Measurements from ENCODE around the gene RAE1. TPM values are rescaled to one million over a fixed set of nuclear protein-coding genes. Genes with fewer than 3 reads are reported as not detected.

Gene RAE1
- total and polyA plus RNA-seq, 2 donors: 22.3 to 39.1 TPM

DNA sequence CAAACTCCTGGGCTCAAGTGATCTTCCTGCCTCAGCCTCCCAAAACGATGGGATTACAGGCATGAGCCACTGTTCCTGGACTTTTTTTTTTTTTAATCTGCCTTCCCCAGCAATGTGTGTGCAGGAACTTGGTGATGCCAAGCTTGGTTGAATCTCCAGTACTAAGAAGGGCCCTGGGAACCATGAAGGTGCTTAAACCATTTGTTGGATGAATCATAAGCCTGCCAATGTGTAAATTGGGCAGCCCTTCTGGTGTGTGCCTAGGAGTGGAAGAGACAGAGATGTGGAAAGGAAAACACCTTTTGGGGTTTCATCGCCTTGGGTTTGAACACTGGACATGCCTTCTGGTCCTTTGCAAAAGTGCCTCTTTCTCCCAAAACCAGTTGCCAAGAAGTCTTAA lies 28.6 kb upstream of the RAE1 start:
- no peak overlapping the region for H3K4me3 ChIP-seq (ENCODE audit: low read length in 2 of 2)
- WGBS: 81% methylated on average over 2 of the region's 2 CpGs
- H3K4me1 ChIP-seq (ENCODE audit: control insufficient read depth in 2 of 2, insufficient read depth in 2 of 2, low read length in 2 of 2): peaks cover 6 to 27% of the 10 kb centered on the region in 2 donors
- no peak overlapping the region for H3K27ac ChIP-seq (ENCODE audit: low read depth in 1 of 2, low read length in 1 of 2)
- no peak for DNase-seq (ENCODE audit: low read depth in 6 of 9, low spot score in 9 of 9)
- H3K27me3 ChIP-seq (ENCODE audit: control insufficient read depth in 2 of 2, insufficient read depth in 1 of 2, low read length in 1 of 2): peaks cover 0 to 27% of the 10 kb centered on the region in 2 donors
- H3K9me3 ChIP-seq (ENCODE audit: control insufficient read depth in 2 of 2, insufficient read depth in 1 of 2, low read length in 1 of 2): no peaks in the 10 kb centered on the region
- H3K36me3 ChIP-seq (ENCODE audit: control insufficient read depth in 2 of 2, insufficient read depth in 2 of 2, low read length in 1 of 2): no peaks in the 10 kb centered on the region

DNA sequence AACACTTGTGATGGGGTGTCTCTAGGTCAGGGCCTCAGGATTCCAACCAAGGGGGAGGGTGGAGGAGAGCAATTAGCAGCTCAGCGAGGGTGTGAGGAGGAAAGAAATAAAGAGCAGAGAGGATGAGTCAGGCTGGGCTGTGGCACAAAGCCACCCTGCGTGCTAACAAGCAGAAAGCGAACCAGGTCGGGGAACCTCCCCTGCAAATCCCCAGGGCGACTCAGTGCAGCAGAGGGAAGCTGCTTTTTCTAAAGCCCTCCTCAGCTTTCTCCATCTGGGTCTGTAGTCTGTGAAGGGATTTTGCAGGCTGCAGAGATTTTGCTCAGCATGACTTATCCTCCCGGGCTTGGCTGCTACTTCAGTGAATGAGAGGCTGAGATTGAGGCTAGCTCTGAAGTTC lies 28.0 kb upstream of the RAE1 start:
- Histone ChIP-seq H3K36me3 (ENCODE audit: control insufficient read depth in 2 of 2, insufficient read depth in 2 of 2, low read length in 1 of 2) (no peaks in the 10 kb centered on the region), H3K27me3 (ENCODE audit: control insufficient read depth in 2 of 2, insufficient read depth in 1 of 2, low read length in 1 of 2) (peaks cover 0 to 31% of the 10 kb centered on the region in 2 donors), H3K4me3 (ENCODE audit: low read length in 2 of 2) (no peak overlapping the region), H3K4me1 (ENCODE audit: control insufficient read depth in 2 of 2, insufficient read depth in 2 of 2, low read length in 2 of 2) (peaks cover 6 to 26% of the 10 kb centered on the region in 2 donors), H3K9me3 (ENCODE audit: control insufficient read depth in 2 of 2, insufficient read depth in 1 of 2, low read length in 1 of 2) (no peaks in the 10 kb centered on the region), H3K27ac (ENCODE audit: low read depth in 1 of 2, low read length in 1 of 2) (no peak overlapping the region)
- no peak for DNase-seq (ENCODE audit: low read depth in 6 of 9, low spot score in 9 of 9)
- 25% methylated on average over 6 of the region's 6 CpGs for WGBS

DNA sequence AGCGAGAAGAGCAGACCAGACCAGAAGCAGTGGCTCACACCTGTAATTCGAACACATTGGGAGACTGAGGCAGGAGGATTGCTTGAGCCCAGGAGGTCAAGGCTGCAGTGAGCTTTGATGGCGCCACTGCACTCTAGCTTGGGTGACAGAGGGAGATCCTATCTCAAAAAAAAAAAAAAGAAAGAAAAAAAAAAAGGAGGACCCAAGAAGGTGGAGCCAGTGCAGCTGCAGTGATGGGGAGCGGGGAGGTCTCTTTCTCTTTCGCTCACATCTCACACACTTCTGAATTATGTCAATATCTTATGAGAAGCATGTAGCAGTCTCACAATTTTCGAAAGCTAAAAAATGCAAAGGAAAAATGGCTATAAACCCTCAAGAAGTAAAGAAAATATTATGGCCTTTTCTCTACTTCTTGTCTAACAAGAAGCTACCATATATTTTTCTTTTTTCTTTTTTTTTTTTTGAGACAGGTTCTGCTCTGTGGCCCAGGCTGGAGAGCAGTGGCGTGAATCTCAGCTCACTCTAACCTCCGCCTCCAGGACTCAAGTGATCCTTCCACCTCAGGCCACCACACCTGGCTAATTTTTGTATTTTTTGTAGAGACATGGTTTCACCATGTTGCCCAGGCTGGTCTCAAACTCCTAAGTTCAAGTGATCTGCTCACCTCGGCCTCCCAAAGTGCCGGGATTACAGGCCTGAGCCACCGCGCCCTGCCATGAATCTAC lies 25.3 kb upstream of the RAE1 start:
- Histone ChIP-seq H3K27ac (ENCODE audit: low read depth in 1 of 2, low read length in 1 of 2) (peak overlapping the region in 1 of 2 donors; percentile 74), H3K4me1 (ENCODE audit: control insufficient read depth in 2 of 2, insufficient read depth in 2 of 2, low read length in 2 of 2) (peaks cover 6 to 20% of the 10 kb centered on the region in 2 donors), H3K36me3 (ENCODE audit: control insufficient read depth in 2 of 2, insufficient read depth in 2 of 2, low read length in 1 of 2) (no peaks in the 10 kb centered on the region), H3K27me3 (ENCODE audit: control insufficient read depth in 2 of 2, insufficient read depth in 1 of 2, low read length in 1 of 2) (peaks cover 2 to 50% of the 10 kb centered on the region in 2 donors), H3K9me3 (ENCODE audit: control insufficient read depth in 2 of 2, insufficient read depth in 1 of 2, low read length in 1 of 2) (no peaks in the 10 kb centered on the region), H3K4me3 (ENCODE audit: low read length in 2 of 2) (no peak overlapping the region)
- peak in 2 of 9 donors; percentile 38 to 50 for DNase-seq (ENCODE audit: low read depth in 6 of 9, low spot score in 9 of 9)
- WGBS: 79% methylated on average over 12 of the region's 12 CpGs

DNA sequence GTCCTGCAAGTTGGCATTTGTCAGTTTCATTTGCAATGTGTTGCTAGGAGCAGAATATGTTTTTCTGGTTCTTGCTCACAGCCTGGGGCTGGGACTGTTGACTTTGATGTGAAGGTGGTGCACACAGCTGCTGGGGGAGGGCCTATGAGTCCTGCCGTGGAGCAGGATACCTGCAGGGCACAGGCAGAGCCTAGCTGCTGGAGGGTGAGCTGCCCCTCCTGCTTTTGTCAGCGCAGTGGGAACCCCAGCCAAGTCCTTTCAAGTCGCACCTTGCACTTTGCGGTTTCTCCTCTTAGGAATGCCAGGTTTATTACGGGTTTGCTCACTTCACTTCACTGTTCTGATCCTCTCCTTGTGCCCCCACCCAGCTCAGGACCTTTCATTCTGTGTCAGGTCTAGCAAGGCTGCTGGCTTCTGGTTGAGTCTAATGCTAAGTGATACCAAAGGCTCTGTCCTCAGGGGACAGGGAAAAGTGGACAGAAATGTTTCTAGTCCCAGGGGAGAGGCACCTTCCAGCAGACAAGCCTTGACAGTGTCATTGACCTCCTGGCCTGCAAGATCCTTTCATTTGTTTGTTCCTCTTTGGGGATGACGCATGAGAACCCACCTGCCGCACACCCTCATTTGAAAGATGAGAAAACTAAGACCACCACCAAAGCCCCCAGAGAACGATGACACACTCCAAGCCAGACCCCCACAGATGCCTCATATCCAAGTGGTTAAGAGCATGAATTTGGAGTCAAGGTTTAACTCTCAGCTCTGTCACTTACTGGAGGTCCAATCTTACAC lies 24.2 kb upstream of the RAE1 start:
- H3K27me3 ChIP-seq (ENCODE audit: control insufficient read depth in 2 of 2, insufficient read depth in 1 of 2, low read length in 1 of 2): peaks cover 2 to 52% of the 10 kb centered on the region in 2 donors
- H3K36me3 ChIP-seq (ENCODE audit: control insufficient read depth in 2 of 2, insufficient read depth in 2 of 2, low read length in 1 of 2): no peaks in the 10 kb centered on the region
- H3K27ac ChIP-seq (ENCODE audit: low read depth in 1 of 2, low read length in 1 of 2): peak overlapping the region in 1 of 2 donors; percentile 74
- no peaks in the 10 kb centered on the region for H3K9me3 ChIP-seq (ENCODE audit: control insufficient read depth in 2 of 2, insufficient read depth in 1 of 2, low read length in 1 of 2)
- WGBS: 37% methylated on average over 8 of the region's 8 CpGs
- H3K4me1 ChIP-seq (ENCODE audit: control insufficient read depth in 2 of 2, insufficient read depth in 2 of 2, low read length in 2 of 2): peaks cover 6 to 20% of the 10 kb centered on the region in 2 donors
- H3K4me3 ChIP-seq (ENCODE audit: low read length in 2 of 2): no peak overlapping the region
- peak in 4 of 9 donors; percentile 47 to 73 (median 59) for DNase-seq (ENCODE audit: low read depth in 6 of 9, low spot score in 9 of 9)

DNA sequence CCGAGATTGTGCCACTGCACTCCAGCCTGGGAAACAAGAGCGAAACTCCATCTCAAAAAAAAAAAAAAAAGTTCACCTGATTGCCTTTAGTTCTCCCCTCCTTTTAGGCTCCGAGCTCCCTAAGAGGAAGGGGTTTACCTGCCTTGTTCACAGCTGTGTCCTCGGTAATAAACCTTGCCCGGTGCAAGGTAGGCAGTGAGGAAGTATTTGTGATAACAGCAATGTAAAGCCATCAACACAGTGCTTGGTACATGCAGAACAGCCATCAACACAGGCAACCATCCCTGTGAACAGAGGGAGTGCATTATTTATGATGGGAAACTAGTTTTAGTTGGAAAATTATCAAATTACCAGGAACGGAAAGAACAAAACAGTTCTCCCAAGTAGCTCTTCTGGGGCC lies 23.2 kb upstream of the RAE1 start:
- Histone ChIP-seq H3K27ac (ENCODE audit: low read depth in 1 of 2, low read length in 1 of 2) (no peak overlapping the region), H3K4me1 (ENCODE audit: control insufficient read depth in 2 of 2, insufficient read depth in 2 of 2, low read length in 2 of 2) (peaks cover 6 to 20% of the 10 kb centered on the region in 2 donors), H3K4me3 (ENCODE audit: low read length in 2 of 2) (no peak overlapping the region), H3K27me3 (ENCODE audit: control insufficient read depth in 2 of 2, insufficient read depth in 1 of 2, low read length in 1 of 2) (peaks cover 2 to 45% of the 10 kb centered on the region in 2 donors), H3K36me3 (ENCODE audit: control insufficient read depth in 2 of 2, insufficient read depth in 2 of 2, low read length in 1 of 2) (no peaks in the 10 kb centered on the region), H3K9me3 (ENCODE audit: control insufficient read depth in 2 of 2, insufficient read depth in 1 of 2, low read length in 1 of 2) (no peaks in the 10 kb centered on the region)
- DNase-seq (ENCODE audit: low read depth in 6 of 9, low spot score in 9 of 9): no peak
- WGBS: 84% methylated on average over 6 of the region's 6 CpGs

DNA sequence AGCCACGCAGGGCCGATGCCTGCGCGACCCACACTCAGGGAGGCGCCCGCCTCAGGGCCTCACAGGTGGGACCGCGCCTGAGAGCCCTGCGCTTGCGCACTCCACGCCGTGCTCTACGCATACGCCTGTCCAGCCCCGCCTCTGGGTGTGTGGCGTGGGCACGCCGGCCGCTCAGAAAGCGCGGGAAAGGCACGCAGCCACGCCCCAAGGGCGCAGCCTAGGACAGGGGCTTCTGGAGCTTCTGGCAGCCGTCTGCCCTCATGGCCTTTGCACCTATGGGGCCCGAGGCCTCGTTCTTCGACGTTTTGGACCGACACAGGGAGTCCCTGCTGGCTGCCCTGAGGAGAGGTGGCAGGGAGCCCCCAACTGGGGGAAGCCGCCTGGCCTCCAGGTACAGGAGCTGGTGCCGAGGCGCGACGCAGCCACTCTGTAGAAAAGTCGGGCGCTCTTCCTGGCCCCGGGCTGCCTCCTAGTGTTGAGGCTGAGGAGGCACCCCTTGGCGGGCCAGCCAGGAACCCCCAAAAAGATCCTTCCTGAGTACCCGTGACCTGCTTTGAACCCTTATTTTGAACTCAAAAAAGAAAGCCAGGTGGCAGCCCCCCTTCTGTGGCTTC lies 21.3 kb upstream of the RAE1 start, which contains the start of gene SPO11:
Gene SPO11 (plus strand): TSS at position 196 of the 614 bp plus-strand sequence. CDS start 65 bp downstream, at position 261.
- no peaks in the 10 kb centered on the region for H3K9me3 ChIP-seq (ENCODE audit: control insufficient read depth in 2 of 2, insufficient read depth in 1 of 2, low read length in 1 of 2)
- no peak within 1 kb of the TSS for H3K4me3 ChIP-seq (ENCODE audit: low read length in 2 of 2)
- H3K27me3 ChIP-seq (ENCODE audit: control insufficient read depth in 2 of 2, insufficient read depth in 1 of 2, low read length in 1 of 2): peaks cover 2 to 37% of the 10 kb centered on the region in 2 donors
- no peak within 1 kb of the TSS for H3K27ac ChIP-seq (ENCODE audit: low read depth in 1 of 2, low read length in 1 of 2)
- H3K4me1 ChIP-seq (ENCODE audit: control insufficient read depth in 2 of 2, insufficient read depth in 2 of 2, low read length in 2 of 2): peaks cover 6 to 20% of the 10 kb centered on the region in 2 donors
- H3K36me3 ChIP-seq (ENCODE audit: control insufficient read depth in 2 of 2, insufficient read depth in 2 of 2, low read length in 1 of 2): no peaks in the 10 kb centered on the region
- DNase-seq (ENCODE audit: low read depth in 6 of 9, low spot score in 9 of 9): peak in 3 of 9 donors; percentile 18 to 53 (median 39)
- 63% methylated on average over 40 of the region's 40 CpGs for WGBS

DNA sequence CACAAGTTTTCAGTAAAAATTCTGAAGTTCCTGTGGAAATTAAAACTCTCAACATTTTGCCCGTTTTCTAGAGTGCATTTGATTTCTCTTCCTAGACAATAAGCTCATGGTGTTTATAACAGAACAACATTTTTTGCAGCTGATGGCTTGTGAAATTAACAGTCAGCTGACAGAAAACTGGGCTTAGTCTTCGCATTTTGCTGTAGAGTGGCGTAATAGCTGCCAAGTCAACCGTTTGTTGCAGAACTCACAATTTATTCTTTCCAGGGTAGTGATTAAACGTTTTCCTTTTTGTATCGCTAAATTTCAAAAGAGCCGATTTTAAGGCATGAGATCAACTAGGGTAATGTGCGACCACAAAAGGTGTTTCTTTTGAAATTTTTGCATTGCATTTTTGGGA lies 20.1 kb upstream of the RAE1 start:
- H3K27me3 ChIP-seq (ENCODE audit: control insufficient read depth in 2 of 2, insufficient read depth in 1 of 2, low read length in 1 of 2): peaks cover 2 to 34% of the 10 kb centered on the region in 2 donors
- 82% methylated on average over 8 of the region's 8 CpGs for WGBS

DNA sequence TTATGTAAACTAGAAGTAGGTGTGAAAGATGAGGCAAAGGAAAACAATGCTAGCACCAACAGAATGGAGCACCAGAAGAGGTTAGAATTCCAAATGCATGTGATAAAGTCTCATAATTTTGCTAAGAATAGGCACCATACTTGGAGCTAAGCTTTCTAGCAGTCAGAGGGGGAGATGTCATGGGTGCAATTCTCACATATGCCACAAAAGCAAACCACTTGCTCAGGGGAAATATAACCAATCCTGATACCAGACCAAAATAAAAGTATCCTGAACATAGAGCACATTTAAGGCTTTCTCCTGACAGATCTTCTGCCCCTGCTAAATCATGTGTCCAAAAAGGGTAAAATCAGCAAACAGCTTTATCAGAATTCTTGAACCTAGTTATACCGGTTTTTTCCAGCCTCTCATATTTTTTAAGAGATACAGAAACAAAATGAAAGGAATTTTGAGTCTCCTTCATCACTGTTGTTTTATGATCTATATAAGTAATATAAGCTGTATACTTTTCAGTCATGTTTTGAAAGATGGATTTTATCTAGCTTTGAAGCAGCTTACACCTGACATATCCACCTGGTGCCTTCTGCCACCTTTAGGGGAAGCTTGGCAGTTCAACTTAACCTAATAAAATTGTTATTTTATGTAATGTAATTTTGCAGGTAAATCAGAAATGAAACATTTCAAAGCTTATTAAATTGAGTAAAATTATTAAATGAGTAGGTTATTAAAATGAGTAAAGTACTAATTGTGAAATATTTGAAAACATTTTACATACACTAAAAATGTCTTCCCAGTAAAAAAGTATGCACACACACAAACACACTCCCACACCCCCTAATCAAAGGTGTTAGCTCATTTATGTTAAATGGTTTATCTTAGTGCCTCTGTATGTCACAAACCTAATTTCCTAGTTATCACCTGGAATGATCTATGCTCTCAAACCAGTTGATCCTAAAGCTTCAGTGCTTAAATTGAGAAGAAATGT lies 18.7 kb upstream of the RAE1 start:
- DNase-seq (ENCODE audit: low read depth in 6 of 9, low spot score in 9 of 9): no peak
- no peaks in the 10 kb centered on the region for H3K36me3 ChIP-seq (ENCODE audit: control insufficient read depth in 2 of 2, insufficient read depth in 2 of 2, low read length in 1 of 2)
- peaks cover 2 to 30% of the 10 kb centered on the region in 2 donors for H3K27me3 ChIP-seq (ENCODE audit: control insufficient read depth in 2 of 2, insufficient read depth in 1 of 2, low read length in 1 of 2)
- H3K9me3 ChIP-seq (ENCODE audit: control insufficient read depth in 2 of 2, insufficient read depth in 1 of 2, low read length in 1 of 2): no peaks in the 10 kb centered on the region
- H3K4me1 ChIP-seq (ENCODE audit: control insufficient read depth in 2 of 2, insufficient read depth in 2 of 2, low read length in 2 of 2): no peaks in the 10 kb centered on the region
- WGBS: 83% methylated on average over 1 of the region's 1 CpG
- no peak overlapping the region for H3K4me3 ChIP-seq (ENCODE audit: low read length in 2 of 2)
- no peak overlapping the region for H3K27ac ChIP-seq (ENCODE audit: low read depth in 1 of 2, low read length in 1 of 2)

More for the DNA sequence above, 20.1 kb upstream of the RAE1 start:
- H3K4me3 ChIP-seq (ENCODE audit: low read length in 2 of 2): no peak overlapping the region
- no peak for DNase-seq (ENCODE audit: low read depth in 6 of 9, low spot score in 9 of 9)
- H3K27ac ChIP-seq (ENCODE audit: low read depth in 1 of 2, low read length in 1 of 2): no peak overlapping the region
- no peaks in the 10 kb centered on the region for H3K9me3 ChIP-seq (ENCODE audit: control insufficient read depth in 2 of 2, insufficient read depth in 1 of 2, low read length in 1 of 2)
- H3K36me3 ChIP-seq (ENCODE audit: control insufficient read depth in 2 of 2, insufficient read depth in 2 of 2, low read length in 1 of 2): no peaks in the 10 kb centered on the region
- peaks cover 2 to 12% of the 10 kb centered on the region in 2 donors for H3K4me1 ChIP-seq (ENCODE audit: control insufficient read depth in 2 of 2, insufficient read depth in 2 of 2, low read length in 2 of 2)
